Measurements from ENCODE around the gene ATG13.

The ATG13 gene

DNA sequence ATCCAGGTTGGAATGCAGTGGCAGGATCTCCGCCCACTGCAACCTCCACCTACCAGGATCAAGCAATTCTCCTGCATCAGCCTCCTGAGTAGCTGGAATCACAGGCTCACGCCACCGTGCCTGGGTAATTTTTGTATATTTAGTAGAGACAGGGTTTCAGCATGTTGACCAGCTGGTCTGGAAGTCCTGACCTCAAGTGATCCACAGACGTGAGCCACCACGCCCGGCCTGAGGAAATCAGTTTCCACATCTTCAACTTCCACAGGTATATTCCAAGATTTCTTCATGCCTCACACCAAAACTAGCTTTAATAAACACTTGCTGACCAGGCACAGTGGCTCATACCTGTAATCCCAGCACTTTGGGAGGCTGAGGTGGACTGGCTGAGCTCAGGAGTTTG is 8.0 kb upstream of the ATG13 start:
- no peak for DNase-seq

GRCh38 chr11:46611526-46612304 is 5.6 kb upstream of the ATG13 start:
- no peak for DNase-seq

DNA sequence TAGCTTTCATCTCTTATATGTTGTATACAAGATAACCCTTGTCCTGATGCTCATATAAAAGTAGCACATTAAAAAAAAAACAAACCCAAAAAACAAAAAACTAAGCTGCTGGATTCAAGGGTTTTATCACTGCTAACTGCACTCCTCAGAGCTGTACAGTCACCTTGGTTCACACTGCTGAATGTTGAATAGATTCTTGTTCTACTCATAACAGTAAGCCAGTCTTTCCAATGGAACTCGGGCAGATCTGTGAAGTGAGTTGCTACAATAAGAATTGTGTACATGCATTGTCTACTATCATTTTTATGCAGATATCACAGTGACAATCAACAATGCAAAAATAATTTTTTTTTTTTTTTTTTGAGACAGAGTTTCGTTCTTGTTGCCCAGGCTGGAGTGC is 5.0 kb upstream of the ATG13 start:
- no peak for DNase-seq

DNA sequence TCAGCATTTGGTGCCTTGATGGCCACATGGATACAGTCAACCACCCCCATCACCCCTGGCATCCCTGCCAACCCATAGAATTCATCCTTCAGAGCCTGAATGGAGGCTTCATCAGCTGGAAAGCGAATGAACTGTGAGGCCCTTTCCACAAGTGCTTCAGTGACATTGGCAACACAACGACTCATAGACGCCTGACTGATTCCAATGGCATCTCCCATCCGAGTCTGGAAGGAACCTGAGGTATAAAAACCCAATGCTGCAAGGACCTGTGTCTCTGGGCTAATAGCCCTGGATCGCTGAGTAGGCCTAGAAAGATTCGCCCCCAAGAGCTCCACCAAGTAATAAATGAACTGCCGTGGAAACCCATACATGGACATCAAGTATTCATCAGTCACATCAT is 1.6 kb upstream of the ATG13 start:
- DNase-seq: no peak

DNA sequence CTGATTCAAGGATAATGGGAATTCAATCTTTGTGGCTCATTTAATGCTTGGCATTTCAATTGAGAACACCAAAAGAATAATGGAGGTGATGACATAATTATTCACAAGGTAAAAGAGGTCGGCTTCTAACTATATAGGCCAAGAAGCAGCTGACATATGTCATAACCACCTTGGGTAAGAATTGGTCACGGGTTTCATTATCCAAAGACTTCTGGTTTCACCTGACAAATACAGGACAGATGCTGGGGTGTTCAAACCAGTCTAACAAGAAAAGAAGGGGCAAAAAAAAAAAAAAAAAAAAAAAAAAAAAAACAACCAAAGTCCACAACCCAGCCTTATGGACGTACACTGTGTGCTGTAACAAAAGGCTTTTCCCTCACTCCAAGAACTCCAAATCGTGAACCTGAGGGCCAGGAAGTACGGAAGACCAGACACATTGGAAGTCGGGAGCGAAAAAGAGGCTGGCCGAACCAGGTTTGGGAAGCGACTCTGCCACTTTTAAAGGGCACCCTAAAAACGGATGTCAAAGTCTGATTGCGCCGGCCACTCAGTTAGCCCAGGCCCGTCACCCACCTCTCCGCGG is 711 bp upstream of the ATG13 start:
- DNase-seq: no peak

- DNase-seq: no peak
Observed at GRCh38 chr11:46617972-46618314, 590 bp downstream of the ATG13 start.

GRCh38 chr11:46618837-46619236 is 1.5 kb downstream of the ATG13 start:
- DNase-seq: no peak

DNA sequence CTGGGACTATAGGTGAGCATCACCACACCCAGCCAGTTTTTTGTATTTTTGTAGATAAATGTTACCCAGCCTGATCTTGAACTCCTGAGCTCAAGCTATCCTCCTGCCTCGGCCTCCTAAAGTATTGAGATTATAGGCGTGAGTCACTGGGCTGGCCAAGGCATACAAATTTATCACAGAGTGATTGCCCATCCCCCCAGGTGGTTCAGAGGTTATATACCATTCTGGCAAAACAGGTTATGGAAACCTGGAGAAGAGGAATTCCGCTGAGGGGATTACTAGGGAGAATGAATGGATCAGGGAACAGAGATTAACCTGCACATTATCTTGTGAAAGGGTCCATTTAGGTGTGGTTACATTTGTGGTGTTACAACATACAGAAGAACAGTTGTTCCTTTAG is 8.1 kb downstream of the ATG13 start:
- no peak for DNase-seq

DNA sequence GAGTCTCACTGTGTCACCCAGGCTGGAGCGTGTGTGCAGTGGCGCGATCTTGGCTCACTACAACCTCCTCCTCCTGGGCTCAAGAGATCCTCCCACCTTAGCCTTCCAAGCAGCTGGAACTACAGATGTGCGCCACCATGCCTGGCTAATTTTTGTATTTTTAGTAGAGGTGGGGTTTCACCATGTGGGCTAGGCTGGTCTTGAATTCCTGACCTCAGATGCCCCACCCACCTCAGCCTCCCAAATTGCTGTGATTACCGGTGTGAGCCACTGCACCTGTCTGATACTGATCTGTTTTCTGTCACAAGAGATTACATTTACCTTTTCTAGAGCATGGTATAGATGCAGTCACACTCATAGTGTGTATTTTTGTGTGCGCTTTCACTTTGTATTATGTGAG is 11.6 kb downstream of the ATG13 start:
- DNase-seq: no peak

- no peak for DNase-seq
Observed at GRCh38 chr11:46630237-46630636, 12.9 kb downstream of the ATG13 start.

DNA sequence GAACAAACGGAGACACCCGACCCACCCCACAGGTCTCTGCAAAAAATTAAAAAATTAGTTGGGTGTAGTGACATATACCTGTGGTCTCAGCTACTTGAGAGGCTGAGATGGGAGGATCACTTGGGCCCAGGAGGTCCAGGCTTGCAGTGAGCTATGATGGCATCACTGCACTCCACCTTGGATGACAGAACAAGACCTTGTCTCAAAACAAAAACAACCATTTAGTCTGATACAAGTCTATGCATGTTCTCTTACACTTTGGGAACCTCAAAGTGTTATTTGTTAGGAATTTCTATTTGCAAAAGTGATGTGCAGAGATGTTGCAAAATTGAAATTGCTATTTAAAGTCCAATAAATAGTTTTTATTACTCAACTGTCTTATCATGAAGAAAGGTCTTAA is 14.3 kb downstream of the ATG13 start:
- no peak for DNase-seq

DNA sequence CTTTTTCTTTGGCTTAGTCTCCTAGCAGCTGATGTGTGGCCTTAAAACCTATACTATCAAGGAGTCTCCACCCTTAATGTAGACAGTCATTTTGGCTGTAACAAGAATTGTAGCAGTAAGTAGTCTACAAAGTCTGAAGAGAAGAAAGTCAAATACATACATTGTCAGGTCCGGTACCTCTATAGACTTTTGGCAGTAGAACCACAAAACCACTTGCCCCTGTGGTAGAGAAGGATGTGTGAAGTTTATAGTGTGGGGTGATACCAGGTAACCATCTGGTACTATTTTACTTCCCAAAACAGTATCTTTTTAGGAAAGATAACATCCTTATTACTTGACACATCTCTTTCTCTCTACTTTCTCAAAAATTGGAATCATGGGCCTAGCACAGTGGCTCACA is 15.1 kb downstream of the ATG13 start:
- no peak for DNase-seq

GRCh38 chr11:46633291-46634217 is 16.2 kb downstream of the ATG13 start:
- no peak for DNase-seq

DNA sequence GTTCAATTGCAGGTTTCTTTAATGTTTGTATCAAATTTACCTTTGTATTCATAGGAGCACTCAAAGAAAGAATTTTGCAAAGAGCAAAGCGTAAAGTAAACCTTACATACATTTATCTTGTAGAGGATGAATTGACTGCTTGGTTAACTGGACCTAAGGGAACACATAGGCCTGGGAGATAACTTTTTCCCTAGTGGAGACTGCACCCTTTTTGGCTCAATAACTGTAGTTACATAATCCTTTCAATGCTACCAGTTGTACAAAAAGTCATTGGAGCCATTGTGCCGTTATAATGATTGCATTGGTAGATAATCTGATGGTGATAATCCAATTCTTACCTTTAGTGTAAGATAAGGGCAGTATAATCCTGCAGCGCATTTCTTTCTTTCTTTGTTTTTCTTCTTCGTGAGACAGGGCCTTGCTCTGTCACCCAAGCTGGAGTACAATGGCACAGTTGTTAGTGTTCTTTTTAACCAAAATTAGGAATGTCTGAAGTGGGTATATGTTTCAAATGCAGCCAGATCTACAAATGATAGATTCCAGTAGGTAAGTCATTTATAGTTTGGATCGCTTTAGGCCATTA is 18.3 kb downstream of the ATG13 start:
- no peak for DNase-seq

DNA sequence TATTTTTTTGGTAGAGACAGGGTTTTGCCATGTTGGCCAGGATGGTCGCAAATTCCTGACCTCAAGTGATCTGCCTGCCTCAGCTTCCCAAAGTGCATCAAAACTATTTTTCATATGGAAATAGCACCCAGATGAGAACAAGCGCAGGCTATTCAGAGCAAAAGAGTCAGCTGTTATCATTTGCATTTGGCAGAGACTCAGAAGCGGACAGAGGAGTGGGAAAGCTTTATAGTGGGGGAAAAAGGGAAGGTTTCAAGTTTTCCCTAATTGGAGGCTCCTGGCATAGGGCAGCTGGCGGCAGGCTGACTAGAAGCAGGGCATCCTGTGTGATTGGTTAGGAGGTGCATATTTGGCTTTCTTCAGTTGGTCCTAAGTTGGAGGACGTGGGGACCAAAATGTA is 20.2 kb downstream of the ATG13 start:
- DNase-seq: no peak

DNA sequence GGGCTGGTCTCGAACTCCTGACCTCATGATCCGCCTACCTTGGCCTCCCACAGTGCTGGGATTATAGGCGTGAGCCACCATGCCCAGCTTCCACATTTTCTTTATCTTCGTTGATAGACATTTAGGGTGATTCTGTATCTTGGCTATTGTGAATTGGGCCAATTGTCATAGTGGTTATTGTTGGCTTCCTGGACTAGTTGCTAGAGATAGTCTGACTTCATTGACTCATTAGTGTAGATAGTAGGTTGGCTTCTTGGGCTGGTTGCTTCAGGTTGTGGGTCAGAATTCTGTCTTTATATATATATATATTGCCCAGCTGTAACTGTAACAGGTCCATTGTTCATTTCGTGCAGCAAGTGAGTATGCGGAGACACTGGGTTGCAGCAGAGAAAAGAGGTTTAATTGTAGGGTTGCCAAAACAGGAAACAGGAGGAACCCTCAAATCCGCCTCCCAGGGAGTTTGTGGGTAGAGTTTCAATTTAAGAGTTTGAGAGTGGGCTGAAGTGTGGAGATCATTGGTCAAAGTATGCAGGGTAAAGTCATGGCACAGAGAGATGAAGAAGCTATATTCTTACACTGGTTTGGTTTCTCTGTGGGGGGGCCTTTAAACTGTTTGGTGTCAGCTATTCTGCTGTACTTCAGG is 22.0 kb downstream of the ATG13 start:
- DNase-seq: no peak

- DNase-seq: no peak
Observed at GRCh38 chr11:46640036-46640788, 22.9 kb downstream of the ATG13 start.

GRCh38 chr11:46641639-46642038 is 24.3 kb downstream of the ATG13 start:
- DNase-seq: no peak

GRCh38 chr11:46642627-46643335 is 25.4 kb downstream of the ATG13 start:
- DNase-seq: no peak

DNA sequence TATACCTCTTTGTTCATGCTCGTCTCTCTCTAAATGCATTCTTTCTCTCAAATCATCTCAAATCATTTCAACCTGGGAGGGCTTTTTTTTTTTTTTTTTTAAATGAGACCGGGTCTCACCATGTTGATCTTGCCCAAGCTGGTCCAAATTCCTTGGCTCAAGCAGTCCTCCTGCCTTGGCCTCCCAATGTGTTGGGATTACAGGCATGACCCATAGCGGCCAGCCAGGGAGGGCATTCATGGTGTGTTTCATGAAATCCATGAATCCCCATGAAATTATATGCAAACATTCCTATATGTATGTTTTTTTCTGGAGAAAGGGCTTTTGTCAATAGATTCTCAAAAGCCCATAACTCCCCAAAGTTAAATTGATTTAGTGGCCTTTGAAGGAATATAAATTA is 26.2 kb downstream of the ATG13 start:
- no peak for DNase-seq

GRCh38 chr11:46643986-46644385 is 26.6 kb downstream of the ATG13 start:
- DNase-seq: no peak
